ENCODE data around the gene PRTFDC1. TPM values are rescaled to one million over a fixed set of nuclear protein-coding genes. Genes with fewer than 3 reads are reported as not detected.

PRTFDC1 gene
- total and polyA plus RNA-seq, 10 donors: 0.85 to 3.8 (median 2.6) TPM

DNA sequence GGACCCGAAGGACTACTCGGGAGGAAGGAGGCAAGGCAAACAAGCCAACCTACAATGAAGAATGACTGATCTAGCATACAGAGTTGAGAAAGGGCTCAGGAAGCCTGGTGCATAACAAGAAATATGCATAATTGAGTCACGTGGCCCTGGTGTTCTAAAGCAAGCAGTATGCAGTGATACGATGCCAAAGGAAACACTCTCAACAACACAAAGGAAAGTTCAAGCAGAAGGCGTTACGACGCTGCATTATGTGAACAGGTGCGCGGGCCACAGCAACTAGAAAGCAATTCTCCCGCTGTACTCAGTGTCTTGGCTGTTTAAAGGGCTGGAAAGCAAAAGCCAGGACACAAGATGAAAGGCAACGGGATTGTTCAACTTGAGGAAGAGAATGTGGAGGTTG, 100.8 kb downstream of the PRTFDC1 start:
- DNase-seq: no peak
- 78 to 88% (median 85%) methylated on average over 11 of the region's 11 CpGs for WGBS, 5 donors
- Histone ChIP-seq H3K27me3 (replicated peaks in 1 of 7) (no peaks in the 10 kb centered on the region), H3K36me3 (no peaks in the 10 kb centered on the region), H3K4me1 (no peaks in the 10 kb centered on the region), H3K9me3 (no peaks in the 10 kb centered on the region), H3K27ac (no peak overlapping the region), H3K4me3 (no peak overlapping the region)
- TF ChIP-seq POLR2AphosphoS5 (IDR thresholded peaks at IDR 0.05) (no peak), CTCF (IDR thresholded peaks at IDR 0.05 in 8 of 11, conservative IDR thresholded peaks at IDR 0.05 in 3 of 11) (no peak), POLR2A (IDR thresholded peaks at IDR 0.05) (no peak)
- intact Hi-C loops (cut with DNase I; ENCODE audit: low total_unique reads): no loop called here

- intact Hi-C loops (cut with DNase I; ENCODE audit: low total_unique reads): no loop called here
- TF ChIP-seq CTCF (IDR thresholded peaks at IDR 0.05 in 8 of 11, conservative IDR thresholded peaks at IDR 0.05 in 3 of 11) (no peak), POLR2A (IDR thresholded peaks at IDR 0.05) (no peak), POLR2AphosphoS5 (IDR thresholded peaks at IDR 0.05) (no peak)
- H3K4me3 ChIP-seq: no peak overlapping the region
- no peaks in the 10 kb centered on the region for H3K4me1 ChIP-seq
- H3K9me3 ChIP-seq: no peaks in the 10 kb centered on the region
- WGBS, 5 donors: 54 to 78% (median 67%) methylated on average over 1 of the region's 1 CpG
- H3K36me3 ChIP-seq: no peaks in the 10 kb centered on the region
- DNase-seq: no peak
- H3K27ac ChIP-seq: no peak overlapping the region
- no peaks in the 10 kb centered on the region for H3K27me3 ChIP-seq (replicated peaks in 1 of 7)
Observed at GRCh38 chr10:24850727-24851296, 101.6 kb downstream of the PRTFDC1 start.

DNA sequence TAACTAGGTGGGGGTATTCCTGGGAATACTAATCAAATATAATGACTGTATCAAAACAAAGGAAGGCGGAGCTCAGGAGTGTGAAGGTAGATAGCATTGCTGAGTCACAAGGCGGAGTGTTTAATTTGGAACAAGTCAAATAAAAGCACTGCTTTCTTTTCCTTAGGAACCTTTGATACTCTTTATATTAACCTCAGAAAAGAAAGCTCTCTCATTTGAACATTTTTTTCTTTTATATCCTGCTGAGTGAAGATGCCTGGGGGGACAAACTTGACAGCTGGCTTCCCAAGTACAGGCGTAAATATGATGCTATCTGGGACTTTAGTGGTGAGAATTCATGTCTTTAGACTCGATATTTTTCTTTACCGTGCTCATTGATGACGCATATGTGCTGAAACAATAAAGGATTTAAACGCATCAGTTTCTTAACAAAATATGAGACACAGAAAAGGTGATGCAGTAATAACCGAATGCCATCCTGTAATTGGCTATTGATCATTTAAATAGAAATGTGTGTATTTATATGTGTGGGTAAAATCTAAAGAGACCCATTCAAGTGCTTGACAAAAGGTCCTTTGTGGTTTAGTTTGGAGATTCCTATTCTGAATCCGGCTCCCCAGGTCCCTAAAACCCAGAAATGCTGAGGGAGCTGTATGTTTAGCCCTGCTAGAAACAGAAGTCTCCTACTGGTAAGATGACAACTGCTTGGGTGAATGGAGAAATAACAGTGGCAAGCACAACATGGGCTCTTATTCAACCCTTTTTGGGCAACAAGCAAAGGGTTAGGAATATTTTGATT, 102.7 kb downstream of the PRTFDC1 start:
- Histone ChIP-seq H3K36me3 (no peaks in the 10 kb centered on the region), H3K27ac (no peak overlapping the region), H3K4me3 (no peak overlapping the region), H3K4me1 (no peaks in the 10 kb centered on the region), H3K9me3 (no peaks in the 10 kb centered on the region), H3K27me3 (replicated peaks in 1 of 7) (no peaks in the 10 kb centered on the region)
- no peak for DNase-seq
- 90 to 95% (median 92%) methylated on average over 9 of the region's 9 CpGs for WGBS, 5 donors
- intact Hi-C loops (cut with DNase I; ENCODE audit: low total_unique reads): no loop called here
- TF ChIP-seq POLR2AphosphoS5 (IDR thresholded peaks at IDR 0.05) (no peak), POLR2A (IDR thresholded peaks at IDR 0.05) (no peak), CTCF (IDR thresholded peaks at IDR 0.05 in 8 of 11, conservative IDR thresholded peaks at IDR 0.05 in 3 of 11) (no peak)

DNA sequence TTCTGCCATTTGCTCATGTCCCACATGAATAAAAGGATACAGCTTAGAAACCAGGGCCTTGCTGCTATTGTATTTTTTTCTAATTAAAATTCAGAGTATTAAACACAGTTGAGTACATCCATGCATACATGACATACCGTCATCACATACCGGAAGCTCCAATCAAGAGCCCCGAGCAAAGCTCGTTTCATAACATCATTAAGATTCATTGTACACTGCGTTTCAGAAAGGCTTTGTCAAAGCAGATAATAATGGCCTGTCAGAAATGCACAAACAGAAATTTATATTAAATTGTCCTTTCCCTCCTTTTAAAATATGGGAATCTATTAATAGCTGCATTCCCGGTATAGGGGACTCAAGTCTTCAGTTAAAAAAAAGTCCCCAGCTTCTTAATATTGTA, 103.4 kb downstream of the PRTFDC1 start:
- TF ChIP-seq POLR2AphosphoS5 (IDR thresholded peaks at IDR 0.05) (no peak), POLR2A (IDR thresholded peaks at IDR 0.05) (no peak), CTCF (IDR thresholded peaks at IDR 0.05 in 8 of 11, conservative IDR thresholded peaks at IDR 0.05 in 3 of 11) (no peak)
- DNase-seq: no peak
- Histone ChIP-seq H3K9me3 (no peaks in the 10 kb centered on the region), H3K4me3 (no peak overlapping the region), H3K4me1 (no peaks in the 10 kb centered on the region), H3K27ac (no peak overlapping the region), H3K27me3 (replicated peaks in 1 of 7) (no peaks in the 10 kb centered on the region), H3K36me3 (no peaks in the 10 kb centered on the region)
- intact Hi-C loops (cut with DNase I; ENCODE audit: low total_unique reads): no loop called here
- WGBS, 5 donors: 83 to 89% (median 86%) methylated on average over 6 of the region's 6 CpGs
